ENCODE results near the gene SLC15A1.

Gene SLC15A1

GRCh38 chr13:98668155-98668554 lies 84.3 kb downstream of the SLC15A1 start:
- DNase-seq (ENCODE audit: low spot score) = no peak
- Histone ChIP-seq H2AFZ (ENCODE audit: low read length) (no peak overlapping the region), H3K79me1 (ENCODE audit: low read depth, low read length) (no peaks in the 10 kb centered on the region), H3K18ac (ENCODE audit: low read length) (no peak overlapping the region), H3K27me3 (ENCODE audit: control insufficient read depth in 3 of 3, insufficient read depth in 3 of 3, low read depth in 1 of 3, low read length in 3 of 3) (peaks cover 0 to 8% (median 0%) of the 10 kb centered on the region in 3 experiments), H3K36me3 (replicated peaks in 1 of 2; ENCODE audit: control insufficient read depth in 2 of 2, insufficient read depth in 2 of 2, low read length in 2 of 2) (no peaks in the 10 kb centered on the region), H3K14ac (ENCODE audit: low read length) (no peak overlapping the region), H2AK5ac (ENCODE audit: low read depth, low read length) (no peak overlapping the region), H3K9me3 (replicated peaks in 1 of 2; ENCODE audit: control insufficient read depth in 2 of 2, insufficient read depth in 1 of 2, low read depth in 1 of 2, low read length in 2 of 2) (no peaks in the 10 kb centered on the region), H2BK15ac (ENCODE audit: low read length) (no peak overlapping the region), H4K8ac (ENCODE audit: low read depth, low read length) (no peak overlapping the region), H3K4me1 (ENCODE audit: control insufficient read depth in 2 of 2, insufficient read depth in 1 of 2, low read depth in 1 of 2, low read length in 2 of 2) (peaks cover 0 to 6% of the 10 kb centered on the region in 2 donors), H3K4ac (ENCODE audit: low read length) (no peak overlapping the region), H3K27ac (replicated peaks; ENCODE audit: low read length) (no peak overlapping the region), H2BK5ac (ENCODE audit: low read length) (no peak overlapping the region), H3K23ac (ENCODE audit: low read depth, low read length, poor library complexity) (no peak overlapping the region), H2BK12ac (ENCODE audit: low read length) (no peak overlapping the region), H3K4me2 (ENCODE audit: insufficient read depth, low read length, poor library complexity, severe bottlenecking) (no peak overlapping the region), H3K9ac (ENCODE audit: low read depth, low read length, poor library complexity) (no peak overlapping the region), H2BK120ac (ENCODE audit: low read depth, low read length) (no peak overlapping the region), H3K4me3 (ENCODE audit: low read length in 2 of 2) (no peak overlapping the region), H4K91ac (ENCODE audit: low read depth, low read length, poor library complexity) (no peak overlapping the region)
- no CpG with 5 or more reads among the region's 4 CpGs for WGBS, 2 donors (ENCODE audit: extremely low coverage in 2 of 2, insufficient read length in 2 of 2, insufficient replicate concordance in 1 of 2)

- Histone ChIP-seq H4K91ac (ENCODE audit: low read depth, low read length, poor library complexity) (no peak overlapping the region), H3K14ac (ENCODE audit: low read length) (no peak overlapping the region), H2BK12ac (ENCODE audit: low read length) (no peak overlapping the region), H3K4ac (ENCODE audit: low read length) (no peak overlapping the region), H2BK15ac (ENCODE audit: low read length) (no peak overlapping the region), H3K27me3 (ENCODE audit: control insufficient read depth in 3 of 3, insufficient read depth in 3 of 3, low read depth in 1 of 3, low read length in 3 of 3) (peaks cover 0 to 8% (median 0%) of the 10 kb centered on the region in 3 experiments), H3K9ac (ENCODE audit: low read depth, low read length, poor library complexity) (no peak overlapping the region), H3K4me1 (ENCODE audit: control insufficient read depth in 2 of 2, insufficient read depth in 1 of 2, low read depth in 1 of 2, low read length in 2 of 2) (peaks cover 0 to 6% of the 10 kb centered on the region in 2 donors), H3K4me2 (ENCODE audit: insufficient read depth, low read length, poor library complexity, severe bottlenecking) (no peak overlapping the region), H3K9me3 (replicated peaks in 1 of 2; ENCODE audit: control insufficient read depth in 2 of 2, insufficient read depth in 1 of 2, low read depth in 1 of 2, low read length in 2 of 2) (no peaks in the 10 kb centered on the region), H2BK120ac (ENCODE audit: low read depth, low read length) (no peak overlapping the region), H3K36me3 (replicated peaks in 1 of 2; ENCODE audit: control insufficient read depth in 2 of 2, insufficient read depth in 2 of 2, low read length in 2 of 2) (no peaks in the 10 kb centered on the region), H3K4me3 (ENCODE audit: low read length in 2 of 2) (no peak overlapping the region), H3K23ac (ENCODE audit: low read depth, low read length, poor library complexity) (no peak overlapping the region), H3K79me1 (ENCODE audit: low read depth, low read length) (no peaks in the 10 kb centered on the region), H4K8ac (ENCODE audit: low read depth, low read length) (no peak overlapping the region), H2AK5ac (ENCODE audit: low read depth, low read length) (no peak overlapping the region), H2AFZ (ENCODE audit: low read length) (no peak overlapping the region), H3K18ac (ENCODE audit: low read length) (no peak overlapping the region), H2BK5ac (ENCODE audit: low read length) (no peak overlapping the region), H3K27ac (replicated peaks; ENCODE audit: low read length) (no peak overlapping the region)
- no peak for DNase-seq (ENCODE audit: low spot score)
Observed at GRCh38 chr13:98665638-98665995, 86.9 kb downstream of the SLC15A1 start.

- H3K27ac ChIP-seq (replicated peaks; ENCODE audit: low read length) = no peak overlapping the region
- no CpG with 5 or more reads among the region's 3 CpGs for WGBS, 2 donors (ENCODE audit: extremely low coverage in 2 of 2, insufficient read length in 2 of 2, insufficient replicate concordance in 1 of 2)
- H2BK5ac ChIP-seq (ENCODE audit: low read length) = no peak overlapping the region
- H3K79me1 ChIP-seq (ENCODE audit: low read depth, low read length) = no peaks in the 10 kb centered on the region
- H3K4me1 ChIP-seq (ENCODE audit: control insufficient read depth in 2 of 2, insufficient read depth in 1 of 2, low read depth in 1 of 2, low read length in 2 of 2) = peaks cover 0 to 6% of the 10 kb centered on the region in 2 donors
- no peak overlapping the region for H3K18ac ChIP-seq (ENCODE audit: low read length)
- H3K23ac ChIP-seq (ENCODE audit: low read depth, low read length, poor library complexity) = no peak overlapping the region
- no peak overlapping the region for H3K4ac ChIP-seq (ENCODE audit: low read length)
- H3K27me3 ChIP-seq (ENCODE audit: control insufficient read depth in 3 of 3, insufficient read depth in 3 of 3, low read depth in 1 of 3, low read length in 3 of 3) = peaks cover 0 to 8% (median 0%) of the 10 kb centered on the region in 3 experiments
- H2AFZ ChIP-seq (ENCODE audit: low read length) = no peak overlapping the region
- H2BK15ac ChIP-seq (ENCODE audit: low read length) = no peak overlapping the region
- no peak overlapping the region for H3K4me2 ChIP-seq (ENCODE audit: insufficient read depth, low read length, poor library complexity, severe bottlenecking)
- H4K8ac ChIP-seq (ENCODE audit: low read depth, low read length) = no peak overlapping the region
- no peak overlapping the region for H3K14ac ChIP-seq (ENCODE audit: low read length)
- no peak overlapping the region for H2BK12ac ChIP-seq (ENCODE audit: low read length)
- no peak overlapping the region for H3K9ac ChIP-seq (ENCODE audit: low read depth, low read length, poor library complexity)
- H3K4me3 ChIP-seq (ENCODE audit: low read length in 2 of 2) = no peak overlapping the region
- H2AK5ac ChIP-seq (ENCODE audit: low read depth, low read length) = no peak overlapping the region
- H3K36me3 ChIP-seq (replicated peaks in 1 of 2; ENCODE audit: control insufficient read depth in 2 of 2, insufficient read depth in 2 of 2, low read length in 2 of 2) = no peaks in the 10 kb centered on the region
- no peaks in the 10 kb centered on the region for H3K9me3 ChIP-seq (replicated peaks in 1 of 2; ENCODE audit: control insufficient read depth in 2 of 2, insufficient read depth in 1 of 2, low read depth in 1 of 2, low read length in 2 of 2)
- no peak for DNase-seq (ENCODE audit: low spot score)
- no peak overlapping the region for H4K91ac ChIP-seq (ENCODE audit: low read depth, low read length, poor library complexity)
- no peak overlapping the region for H2BK120ac ChIP-seq (ENCODE audit: low read depth, low read length)
Observed at GRCh38 chr13:98664924-98665637, 87.4 kb downstream of the SLC15A1 start.

- Histone ChIP-seq H2BK12ac (ENCODE audit: low read length) (no peak overlapping the region), H3K18ac (ENCODE audit: low read length) (no peak overlapping the region), H3K27me3 (ENCODE audit: control insufficient read depth in 3 of 3, insufficient read depth in 3 of 3, low read depth in 1 of 3, low read length in 3 of 3) (peaks cover 0 to 6% (median 0%) of the 10 kb centered on the region in 3 experiments), H3K14ac (ENCODE audit: low read length) (no peak overlapping the region), H2AFZ (ENCODE audit: low read length) (no peak overlapping the region), H4K91ac (ENCODE audit: low read depth, low read length, poor library complexity) (no peak overlapping the region), H3K9me3 (replicated peaks in 1 of 2; ENCODE audit: control insufficient read depth in 2 of 2, insufficient read depth in 1 of 2, low read depth in 1 of 2, low read length in 2 of 2) (no peaks in the 10 kb centered on the region), H4K8ac (ENCODE audit: low read depth, low read length) (no peak overlapping the region), H3K4me1 (ENCODE audit: control insufficient read depth in 2 of 2, insufficient read depth in 1 of 2, low read depth in 1 of 2, low read length in 2 of 2) (peaks cover 0 to 6% of the 10 kb centered on the region in 2 donors), H3K9ac (ENCODE audit: low read depth, low read length, poor library complexity) (no peak overlapping the region), H2BK5ac (ENCODE audit: low read length) (no peak overlapping the region), H3K23ac (ENCODE audit: low read depth, low read length, poor library complexity) (no peak overlapping the region), H3K79me1 (ENCODE audit: low read depth, low read length) (no peaks in the 10 kb centered on the region), H3K36me3 (replicated peaks in 1 of 2; ENCODE audit: control insufficient read depth in 2 of 2, insufficient read depth in 2 of 2, low read length in 2 of 2) (no peaks in the 10 kb centered on the region), H2BK15ac (ENCODE audit: low read length) (no peak overlapping the region), H3K4ac (ENCODE audit: low read length) (no peak overlapping the region), H2BK120ac (ENCODE audit: low read depth, low read length) (no peak overlapping the region), H3K4me2 (ENCODE audit: insufficient read depth, low read length, poor library complexity, severe bottlenecking) (no peak overlapping the region), H2AK5ac (ENCODE audit: low read depth, low read length) (no peak overlapping the region), H3K27ac (replicated peaks; ENCODE audit: low read length) (no peak overlapping the region), H3K4me3 (ENCODE audit: low read length in 2 of 2) (no peak overlapping the region)
- no peak for DNase-seq (ENCODE audit: low spot score)
- WGBS, 2 donors (ENCODE audit: extremely low coverage in 2 of 2, insufficient read length in 2 of 2, insufficient replicate concordance in 1 of 2) = no CpG with 5 or more reads among the region's 1 CpG
Observed at GRCh38 chr13:98664510-98664909, 88.0 kb downstream of the SLC15A1 start.
